Retinal pigment epithelial cell (primary cell): ENCODE results near the gene POGLUT3.

Experiments used
- DNase-seq: peaks from one replicate; pipeline ENCODE4 v3.0.0-alpha.2; 2010; ENCODE audit warnings: low read depth
- H3K4me3 ChIP-seq: 2 replicates; pipeline ENCODE4 v1.5.1; 2011; ENCODE audit warnings: mild to moderate bottlenecking, low read length, control low read depth, moderate library complexity
- CTCF ChIP-seq: conservative IDR thresholded peaks from 2 replicates; pipeline ENCODE4 v1.5.1; 2011; ENCODE audit warnings: low read depth, low read length, control low read depth, inconsistent platforms

Gene POGLUT3

GRCh38 chr11:108536783-108537182, 38.6 kb upstream of the POGLUT3 start:
- TF ChIP-seq CTCF: no peak
- no peak for DNase-seq
- no peak overlapping the region for H3K4me3 ChIP-seq

- H3K4me3 ChIP-seq: no peak overlapping the region
- no peak for DNase-seq
- TF ChIP-seq CTCF: no peak
Measured at GRCh38 chr11:108535384-108535955, 37.3 kb upstream of the POGLUT3 start.

GRCh38 chr11:108534274-108534882, 36.2 kb upstream of the POGLUT3 start:
- H3K4me3 ChIP-seq: no peak overlapping the region
- no peak for TF ChIP-seq CTCF
- no peak for DNase-seq

GRCh38 chr11:108530426-108530825, 32.2 kb upstream of the POGLUT3 start:
- TF ChIP-seq CTCF: no peak
- no peak overlapping the region for H3K4me3 ChIP-seq
- DNase-seq: no peak

GRCh38 chr11:108527382-108527781, 29.2 kb upstream of the POGLUT3 start:
- TF ChIP-seq CTCF: no peak
- no peak overlapping the region for H3K4me3 ChIP-seq
- no peak for DNase-seq

GRCh38 chr11:108525161-108525560, 27.0 kb upstream of the POGLUT3 start:
- DNase-seq: no peak
- TF ChIP-seq CTCF: no peak
- H3K4me3 ChIP-seq: no peak overlapping the region

- no peak for TF ChIP-seq CTCF
- DNase-seq: no peak
- no peak overlapping the region for H3K4me3 ChIP-seq
Measured at GRCh38 chr11:108524422-108524821, 26.2 kb upstream of the POGLUT3 start.
